ENCODE results near the gene UBXN1. TPM values are rescaled to one million over a fixed set of nuclear protein-coding genes. Genes with fewer than 3 reads are reported as not detected.

Gene UBXN1
- total RNA-seq, 1 experiment from 2014 or later: 118 TPM

DNA sequence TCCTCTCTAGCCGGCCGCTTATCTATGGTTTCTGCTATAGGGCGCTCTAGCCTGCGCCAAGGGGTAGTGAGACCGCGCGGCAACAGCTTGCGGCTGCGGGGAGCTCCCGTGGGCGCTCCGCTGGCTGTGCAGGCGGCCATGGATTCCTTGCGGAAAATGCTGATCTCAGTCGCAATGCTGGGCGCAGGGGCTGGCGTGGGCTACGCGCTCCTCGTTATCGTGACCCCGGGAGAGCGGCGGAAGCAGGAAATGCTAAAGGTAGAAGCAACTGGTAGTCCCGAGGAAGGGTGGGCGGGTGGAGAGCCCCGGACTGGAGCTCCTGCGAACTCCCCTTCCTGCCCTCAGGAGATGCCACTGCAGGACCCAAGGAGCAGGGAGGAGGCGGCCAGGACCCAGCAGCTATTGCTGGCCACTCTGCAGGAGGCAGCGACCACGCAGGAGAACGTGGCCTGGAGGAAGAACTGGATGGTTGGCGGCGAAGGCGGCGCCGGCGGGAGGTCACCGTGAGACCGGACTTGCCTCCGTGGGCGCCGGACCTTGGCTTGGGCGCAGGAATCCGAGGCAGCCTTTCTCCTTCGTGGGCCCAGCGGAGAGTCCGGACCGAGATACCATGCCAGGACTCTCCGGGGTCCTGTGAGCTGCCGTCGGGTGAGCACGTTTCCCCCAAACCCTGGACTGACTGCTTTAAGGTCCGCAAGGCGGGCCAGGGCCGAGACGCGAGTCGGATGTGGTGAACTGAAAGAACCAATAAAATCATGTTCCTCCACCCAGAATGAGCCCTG is 7.1 kb downstream of the UBXN1 start, which contains the start of the genes LBHD1 and UQCC3:
Gene LBHD1 (minus strand): TSS at position 660 of the 782 bp plus-strand sequence. CDS start 2,236 bp downstream, outside the sequence.
Gene UQCC3 (plus strand): TSS at position 66 of the 782 bp plus-strand sequence. CDS start 73 bp downstream, at position 139.
- H3K56ac ChIP-seq (ENCODE audit: insufficient read length, low read depth, low read length): no peak within 1 kb of the TSS
- H2AFZ ChIP-seq (ENCODE audit: low read length): no peak within 1 kb of the TSS
- peak within 1 kb of the TSS; percentile 83 for H3K4me2 ChIP-seq (ENCODE audit: insufficient read depth, insufficient read length, low read length)
- peak within 1 kb of the TSS; percentile 92 to 99 for H3K4me3 Mint-ChIP-seq
- peak within 1 kb of the TSS; percentile 87 for H3K14ac ChIP-seq (ENCODE audit: insufficient read depth, low read length)
- TF ChIP-seq, protein P1, sequence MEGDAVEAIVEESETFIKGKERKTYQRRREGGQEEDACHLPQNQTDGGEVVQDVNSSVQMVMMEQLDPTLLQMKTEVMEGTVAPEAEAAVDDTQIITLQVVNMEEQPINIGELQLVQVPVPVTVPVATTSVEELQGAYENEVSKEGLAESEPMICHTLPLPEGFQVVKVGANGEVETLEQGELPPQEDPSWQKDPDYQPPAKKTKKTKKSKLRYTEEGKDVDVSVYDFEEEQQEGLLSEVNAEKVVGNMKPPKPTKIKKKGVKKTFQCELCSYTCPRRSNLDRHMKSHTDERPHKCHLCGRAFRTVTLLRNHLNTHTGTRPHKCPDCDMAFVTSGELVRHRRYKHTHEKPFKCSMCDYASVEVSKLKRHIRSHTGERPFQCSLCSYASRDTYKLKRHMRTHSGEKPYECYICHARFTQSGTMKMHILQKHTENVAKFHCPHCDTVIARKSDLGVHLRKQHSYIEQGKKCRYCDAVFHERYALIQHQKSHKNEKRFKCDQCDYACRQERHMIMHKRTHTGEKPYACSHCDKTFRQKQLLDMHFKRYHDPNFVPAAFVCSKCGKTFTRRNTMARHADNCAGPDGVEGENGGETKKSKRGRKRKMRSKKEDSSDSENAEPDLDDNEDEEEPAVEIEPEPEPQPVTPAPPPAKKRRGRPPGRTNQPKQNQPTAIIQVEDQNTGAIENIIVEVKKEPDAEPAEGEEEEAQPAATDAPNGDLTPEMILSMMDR (conservative IDR thresholded peaks at IDR 0.05): no peak
- H3K27ac Mint-ChIP-seq: peak within 1 kb of the TSS; percentile 92 to 97 (median 93)
- H2BK20ac ChIP-seq (ENCODE audit: low read depth, low read length, poor library complexity, severe bottlenecking): no peak within 1 kb of the TSS
- no peak within 1 kb of the TSS for H2BK15ac ChIP-seq (ENCODE audit: low read depth, low read length)
- H4K91ac ChIP-seq (ENCODE audit: insufficient read length, low read depth, low read length): no peak within 1 kb of the TSS
- no peaks in the 10 kb centered on the region for H3K4me1 ChIP-seq (ENCODE audit: insufficient read depth, low read length)
- peak within 1 kb of the TSS; percentile 89 for H3K9ac ChIP-seq (ENCODE audit: extremely low read depth, insufficient read length, low read length)
- no peaks in the 10 kb centered on the region for H3K9me3 Mint-ChIP-seq
- H3K79me1 ChIP-seq (ENCODE audit: insufficient read depth, low read depth, low read length, poor library complexity, severe bottlenecking): no peaks in the 10 kb centered on the region
- no peaks in the 10 kb centered on the region for H4K20me1 ChIP-seq (ENCODE audit: control insufficient read depth, insufficient read depth, insufficient read length)
- H3K4ac ChIP-seq (ENCODE audit: low read depth, low read length): no peak within 1 kb of the TSS; the same call in 1 of the 2 replicates
- peak within 1 kb of the TSS; percentile 64 for H3K18ac ChIP-seq (ENCODE audit: insufficient read length, low read depth, low read length)
- H3K36me3 Mint-ChIP-seq (ENCODE audit: insufficient read depth in 1 of 3, low read depth in 3 of 3): peaks cover 19 to 46% (median 37%) of the 10 kb centered on the region in 3 experiments; a peak in 6 of 7 replicates
- H3K4me1 Mint-ChIP-seq: peaks cover 18 to 26% of the 10 kb centered on the region in 2 experiments
- H3K79me2 ChIP-seq (ENCODE audit: insufficient read depth, low read length): no peaks in the 10 kb centered on the region
- H4K5ac ChIP-seq (ENCODE audit: insufficient read length, low read depth, low read length): no peak within 1 kb of the TSS
- DNase-seq: peak; percentile 83
- H3K9me3 ChIP-seq (ENCODE audit: control insufficient read depth, low read depth, low read length): no peaks in the 10 kb centered on the region
- H3K23ac ChIP-seq (ENCODE audit: insufficient read length, low read depth, low read length): no peak within 1 kb of the TSS
- no peak within 1 kb of the TSS for H4K8ac ChIP-seq (replicated peaks; ENCODE audit: insufficient read length, low read depth, low read length)
- no CpG with 5 or more reads among the region's 59 CpGs for WGBS (ENCODE audit: extremely low coverage, insufficient read length, low lambda C conversion rate)
- no peaks in the 10 kb centered on the region for H3K27me3 ChIP-seq (ENCODE audit: insufficient read depth, low read length)
- no peak within 1 kb of the TSS for H2BK120ac ChIP-seq (ENCODE audit: low read depth, low read length, poor library complexity, severe bottlenecking)
- no peak within 1 kb of the TSS for H2AK5ac ChIP-seq (ENCODE audit: insufficient read length, low read length)
- H3T11ph ChIP-seq (ENCODE audit: low read length): no peak within 1 kb of the TSS
- H2BK12ac ChIP-seq (ENCODE audit: insufficient read length, low read depth, low read length): no peak within 1 kb of the TSS
- H3K27me3 Mint-ChIP-seq (ENCODE audit: low read depth): no peaks in the 10 kb centered on the region; the same call in 1 of the 2 replicates
- peak within 1 kb of the TSS; percentile 6 for H2BK5ac ChIP-seq (ENCODE audit: insufficient read length, low read length)
- no peak within 1 kb of the TSS for H3K27ac ChIP-seq (ENCODE audit: insufficient read length, low read depth, low read length)
- H3K23me2 ChIP-seq (ENCODE audit: insufficient read length, low read depth, low read length, poor library complexity, severe bottlenecking): peaks cover 3% of the 10 kb centered on the region
